Subcutaneous adipose tissue (tissue), 4 donors: ENCODE measurements around the gene NPNT. TPM values are rescaled to one million over a fixed set of nuclear protein-coding genes. Genes with fewer than 3 reads are reported as not detected.

ENCODE experiments used
- total RNA-seq, 4 donors: library from RNA; depleted of rRNA; stranded (reverse); fragments of >200 nt; gene quantifications; one replicate each; pipeline ENCODE4 v1.1.0, GENCODE V29; 2016
- TF ChIP-seq, protein P1 (sequence below): fragments of 450-650 bp; IDR thresholded peaks from one replicate; pipeline ENCODE4 v1.5.1; 2016; ENCODE audit warnings: low read depth, mild to moderate bottlenecking, control low read depth, antibody characterized with exemption, moderate library complexity

Gene NPNT
- total RNA-seq, 4 donors from 2014 or later, result 1.7 to 13.8 (median 3.6) TPM

- TF ChIP-seq, protein P1, sequence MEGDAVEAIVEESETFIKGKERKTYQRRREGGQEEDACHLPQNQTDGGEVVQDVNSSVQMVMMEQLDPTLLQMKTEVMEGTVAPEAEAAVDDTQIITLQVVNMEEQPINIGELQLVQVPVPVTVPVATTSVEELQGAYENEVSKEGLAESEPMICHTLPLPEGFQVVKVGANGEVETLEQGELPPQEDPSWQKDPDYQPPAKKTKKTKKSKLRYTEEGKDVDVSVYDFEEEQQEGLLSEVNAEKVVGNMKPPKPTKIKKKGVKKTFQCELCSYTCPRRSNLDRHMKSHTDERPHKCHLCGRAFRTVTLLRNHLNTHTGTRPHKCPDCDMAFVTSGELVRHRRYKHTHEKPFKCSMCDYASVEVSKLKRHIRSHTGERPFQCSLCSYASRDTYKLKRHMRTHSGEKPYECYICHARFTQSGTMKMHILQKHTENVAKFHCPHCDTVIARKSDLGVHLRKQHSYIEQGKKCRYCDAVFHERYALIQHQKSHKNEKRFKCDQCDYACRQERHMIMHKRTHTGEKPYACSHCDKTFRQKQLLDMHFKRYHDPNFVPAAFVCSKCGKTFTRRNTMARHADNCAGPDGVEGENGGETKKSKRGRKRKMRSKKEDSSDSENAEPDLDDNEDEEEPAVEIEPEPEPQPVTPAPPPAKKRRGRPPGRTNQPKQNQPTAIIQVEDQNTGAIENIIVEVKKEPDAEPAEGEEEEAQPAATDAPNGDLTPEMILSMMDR, result no peak
Observed at GRCh38 chr4:105990933-105991332, 95.7 kb downstream of the NPNT start.

DNA sequence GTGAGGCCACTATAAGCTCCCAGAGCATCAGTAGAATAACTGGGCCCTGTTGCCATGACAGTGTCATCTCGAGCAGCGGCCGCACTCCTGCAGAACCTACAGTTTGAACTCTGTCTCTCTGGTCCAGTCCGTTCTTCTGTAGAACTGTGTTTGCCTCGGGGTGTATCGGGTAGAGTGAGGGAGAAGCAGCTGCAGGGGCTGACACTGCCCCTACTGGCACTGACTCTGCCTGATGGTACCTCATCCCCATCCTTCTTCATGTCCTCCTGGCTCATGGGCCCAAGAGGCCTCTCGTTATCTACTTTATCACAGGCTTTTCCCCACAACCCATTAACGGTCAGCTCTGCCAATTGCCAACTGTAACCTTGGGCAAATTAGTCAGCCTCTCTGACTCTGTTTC is 96.5 kb downstream of the NPNT start:
- TF ChIP-seq, protein P1, result no peak

DNA sequence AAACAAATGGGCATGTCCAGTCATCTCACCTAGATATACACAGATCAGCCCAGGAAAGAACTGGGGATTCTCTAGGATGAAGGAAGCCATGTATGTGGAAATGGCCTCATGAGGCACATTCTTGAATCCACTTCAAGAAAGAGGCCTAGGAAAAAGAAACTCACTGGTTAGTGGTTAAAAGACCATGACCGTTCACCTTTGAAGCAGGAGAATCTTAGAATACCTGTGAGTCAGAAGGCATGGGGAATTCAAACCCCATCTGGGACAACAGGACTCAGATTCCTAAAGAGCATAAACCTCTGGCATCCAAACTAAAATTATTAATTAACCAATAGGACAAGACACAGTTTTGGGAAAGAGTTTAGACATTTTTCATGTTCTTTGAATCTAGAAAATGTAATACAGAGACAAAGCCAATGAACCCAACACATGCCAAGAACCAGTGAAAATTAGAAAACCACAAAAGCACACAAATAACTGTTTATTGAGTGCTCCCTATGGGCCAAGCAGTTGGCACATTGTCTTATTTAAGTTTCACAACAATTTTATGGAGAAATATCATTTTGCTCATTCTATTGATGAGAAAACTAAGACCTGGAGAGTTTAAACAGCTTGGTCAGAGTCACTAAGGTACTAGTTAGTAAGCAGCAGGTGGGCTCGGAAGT is 97.5 kb downstream of the NPNT start:
- TF ChIP-seq, protein P1, result no peak

DNA sequence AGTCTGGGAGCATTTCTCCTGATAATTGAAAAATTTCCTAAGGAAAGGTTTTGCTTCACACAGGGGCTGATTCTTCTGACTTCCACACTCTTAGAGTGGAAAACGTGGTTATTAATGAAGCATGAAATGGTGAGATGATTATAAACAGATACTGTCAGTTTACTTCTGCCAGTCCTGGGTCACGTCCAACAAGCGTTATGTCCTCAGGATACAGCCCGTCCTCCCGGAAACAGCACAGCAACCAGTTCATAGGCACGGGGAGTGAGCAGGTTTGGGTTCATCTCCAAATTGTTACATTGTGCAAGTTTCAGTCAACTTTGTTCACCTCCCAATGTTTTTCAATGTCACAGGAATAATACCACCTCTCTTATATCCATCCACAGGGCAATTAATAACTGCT is 98.8 kb downstream of the NPNT start:
- TF ChIP-seq, protein P1, result no peak

GRCh38 chr4:105994841-105995501 is 99.7 kb downstream of the NPNT start:
- TF ChIP-seq, protein P1, result no peak

DNA sequence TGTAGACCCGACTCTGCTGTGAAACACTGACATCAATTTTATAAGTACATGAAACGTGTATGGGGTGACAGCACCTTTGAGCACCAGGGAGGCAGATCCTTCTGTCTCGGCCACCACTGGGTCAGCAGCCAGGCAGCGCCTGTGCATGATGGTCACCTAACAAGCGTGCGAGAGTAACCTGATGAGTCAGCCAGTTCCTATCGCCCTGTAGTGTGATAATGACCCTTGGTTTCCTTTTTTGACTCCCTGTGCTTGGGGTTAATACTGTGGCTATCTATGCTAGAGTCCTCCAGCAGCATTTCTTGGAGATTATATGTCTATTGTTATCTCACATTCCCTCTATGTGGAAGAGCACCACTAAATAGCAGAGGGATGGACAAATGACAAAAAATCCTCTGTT is 101.6 kb downstream of the NPNT start:
- TF ChIP-seq, protein P1, result no peak

- TF ChIP-seq, protein P1, result no peak
Observed at GRCh38 chr4:105998171-105999063, 103.1 kb downstream of the NPNT start.
